ENCODE data around the gene ASB2.
A peak's percentile ranks its signal among the peaks of the same experiment; 100 is the strongest.

ASB2 gene

GRCh38 chr14:93927800-93928145, 48.6 kb downstream of the ASB2 start:
- Histone ChIP-seq H3K4me1 (ENCODE audit: low read length) (peaks cover 16% of the 10 kb centered on the region), H3K4me2 (ENCODE audit: low read length) (peak overlapping the region; percentile 68), H4K20me1 (ENCODE audit: insufficient read depth, low read length) (no peaks in the 10 kb centered on the region), H3K9me3 (ENCODE audit: insufficient read depth, low read length) (no peaks in the 10 kb centered on the region), H3K9ac (ENCODE audit: low read length) (no peak overlapping the region; the same call in 1 of the 2 replicates), H3K27me3 (ENCODE audit: low read depth, low read length) (no peaks in the 10 kb centered on the region), H2AFZ (ENCODE audit: low read depth, low read length) (no peak overlapping the region), H3K36me3 (replicated peaks; ENCODE audit: low read depth, low read length) (no peaks in the 10 kb centered on the region), H3K79me2 (ENCODE audit: low read length) (no peaks in the 10 kb centered on the region), H3K27ac (ENCODE audit: low read length) (no peak overlapping the region), H3K4me3 (ENCODE audit: low read length) (peak overlapping the region; percentile 45)
- TF ChIP-seq EZH2phosphoT487 (IDR thresholded peaks at IDR 0.05; ENCODE audit: low read depth) = no peak
- no peak for TF ChIP-seq CTCF (IDR thresholded peaks at IDR 0.05; ENCODE audit: low read depth, low read length)

GRCh38 chr14:93926873-93927799, 49.2 kb downstream of the ASB2 start, which contains the start of gene FAM181A:
FAM181A (plus strand) TSS chr14:93927344; CDS start chr14:93928286, 942 bp downstream.
- no peak within 1 kb of the TSS for H3K27ac ChIP-seq (ENCODE audit: low read length)
- TF ChIP-seq EZH2phosphoT487 (IDR thresholded peaks at IDR 0.05; ENCODE audit: low read depth) (no peak), CTCF (IDR thresholded peaks at IDR 0.05; ENCODE audit: low read depth, low read length) (no peak)
- H3K4me1 ChIP-seq (ENCODE audit: low read length) = peaks cover 16% of the 10 kb centered on the region
- no peaks in the 10 kb centered on the region for H4K20me1 ChIP-seq (ENCODE audit: insufficient read depth, low read length)
- no peak within 1 kb of the TSS for H2AFZ ChIP-seq (ENCODE audit: low read depth, low read length)
- no peaks in the 10 kb centered on the region for H3K27me3 ChIP-seq (ENCODE audit: low read depth, low read length)
- H3K79me2 ChIP-seq (ENCODE audit: low read length) = no peaks in the 10 kb centered on the region
- no peak within 1 kb of the TSS; the same call in 1 of the 2 replicates for H3K9ac ChIP-seq (ENCODE audit: low read length)
- H3K36me3 ChIP-seq (replicated peaks; ENCODE audit: low read depth, low read length) = no peaks in the 10 kb centered on the region
- peak within 1 kb of the TSS; percentile 45 for H3K4me3 ChIP-seq (ENCODE audit: low read length)
- H3K4me2 ChIP-seq (ENCODE audit: low read length) = peak within 1 kb of the TSS; percentile 68
- no peaks in the 10 kb centered on the region for H3K9me3 ChIP-seq (ENCODE audit: insufficient read depth, low read length)

GRCh38 chr14:93926245-93926872, 50.0 kb downstream of the ASB2 start:
- H3K4me2 ChIP-seq (ENCODE audit: low read length) = no peak overlapping the region
- TF ChIP-seq CTCF (IDR thresholded peaks at IDR 0.05; ENCODE audit: low read depth, low read length) = no peak
- no peak for TF ChIP-seq EZH2phosphoT487 (IDR thresholded peaks at IDR 0.05; ENCODE audit: low read depth)
- no peak overlapping the region for H3K9ac ChIP-seq (ENCODE audit: low read length)
- no peaks in the 10 kb centered on the region for H3K9me3 ChIP-seq (ENCODE audit: insufficient read depth, low read length)
- no peak overlapping the region for H2AFZ ChIP-seq (ENCODE audit: low read depth, low read length)
- H4K20me1 ChIP-seq (ENCODE audit: insufficient read depth, low read length) = no peaks in the 10 kb centered on the region
- H3K79me2 ChIP-seq (ENCODE audit: low read length) = no peaks in the 10 kb centered on the region
- H3K4me3 ChIP-seq (ENCODE audit: low read length) = no peak overlapping the region
- no peaks in the 10 kb centered on the region for H3K36me3 ChIP-seq (replicated peaks; ENCODE audit: low read depth, low read length)
- no peaks in the 10 kb centered on the region for H3K27me3 ChIP-seq (ENCODE audit: low read depth, low read length)
- peaks cover 16% of the 10 kb centered on the region for H3K4me1 ChIP-seq (ENCODE audit: low read length)
- no peak overlapping the region for H3K27ac ChIP-seq (ENCODE audit: low read length)

GRCh38 chr14:93925374-93925895, 50.9 kb downstream of the ASB2 start:
- no peaks in the 10 kb centered on the region for H3K79me2 ChIP-seq (ENCODE audit: low read length)
- no peak overlapping the region for H3K9ac ChIP-seq (ENCODE audit: low read length)
- no peaks in the 10 kb centered on the region for H3K36me3 ChIP-seq (replicated peaks; ENCODE audit: low read depth, low read length)
- H3K27ac ChIP-seq (ENCODE audit: low read length) = no peak overlapping the region
- no peak overlapping the region for H3K4me2 ChIP-seq (ENCODE audit: low read length)
- no peak overlapping the region for H2AFZ ChIP-seq (ENCODE audit: low read depth, low read length)
- TF ChIP-seq CTCF (IDR thresholded peaks at IDR 0.05; ENCODE audit: low read depth, low read length) (no peak), EZH2phosphoT487 (IDR thresholded peaks at IDR 0.05; ENCODE audit: low read depth) (no peak)
- H4K20me1 ChIP-seq (ENCODE audit: insufficient read depth, low read length) = no peaks in the 10 kb centered on the region
- H3K9me3 ChIP-seq (ENCODE audit: insufficient read depth, low read length) = no peaks in the 10 kb centered on the region
- no peaks in the 10 kb centered on the region for H3K27me3 ChIP-seq (ENCODE audit: low read depth, low read length)
- peaks cover 11% of the 10 kb centered on the region for H3K4me1 ChIP-seq (ENCODE audit: low read length)
- no peak overlapping the region for H3K4me3 ChIP-seq (ENCODE audit: low read length)
